Dendritic cell treated with granulocyte-macrophage colony-stimulating factor and Interleukin-4, amounts not matched to agents 40 ng/mL and 50 ng/mL, for 4 days (primary cell): ENCODE data around the gene EPHB2.

Experiments
- H3K27ac Mint-ChIP-seq: one replicate; pipeline ENCODE4 v1.8.0; 2022; ENCODE audit warnings: mild to moderate bottlenecking, mixed read lengths
- H3K27me3 Mint-ChIP-seq: one replicate; pipeline ENCODE4 v1.8.0; 2022; ENCODE audit warnings: mild to moderate bottlenecking, mixed read lengths
- H3K36me3 Mint-ChIP-seq: one replicate; pipeline ENCODE4 v1.8.0; 2022; ENCODE audit warnings: low read depth, mixed read lengths
- H3K4me1 Mint-ChIP-seq: one replicate; pipeline ENCODE4 v1.8.0; 2022; ENCODE audit warnings: low read depth, mixed read lengths
- H3K4me3 Mint-ChIP-seq: one replicate; pipeline ENCODE4 v1.8.0; 2022; ENCODE audit warnings: mild to moderate bottlenecking, moderate library complexity, mixed read lengths
- H3K9me3 Mint-ChIP-seq: one replicate; pipeline ENCODE4 v1.8.0; 2022; ENCODE audit warnings: mixed read lengths
- intact Hi-C: fragments of 100-400 bp; cut with micrococcal nuclease; formaldehyde crosslinking; loops from one replicate; pipeline ENCODE4 v1.15.0; 2022

Gene EPHB2

GRCh38 chr1:22790232-22791008, 79.8 kb downstream of the EPHB2 start:
- intact Hi-C loops = no loop called here
- no peak overlapping the region for H3K4me3 Mint-ChIP-seq
- peaks cover 15% of the 10 kb centered on the region for H3K27me3 Mint-ChIP-seq
- no peaks in the 10 kb centered on the region for H3K36me3 Mint-ChIP-seq
- peaks cover 13% of the 10 kb centered on the region for H3K4me1 Mint-ChIP-seq
- H3K9me3 Mint-ChIP-seq = no peaks in the 10 kb centered on the region
- no peak overlapping the region for H3K27ac Mint-ChIP-seq

- no peak overlapping the region for H3K4me3 Mint-ChIP-seq
- no peaks in the 10 kb centered on the region for H3K36me3 Mint-ChIP-seq
- no peak overlapping the region for H3K27ac Mint-ChIP-seq
- intact Hi-C loops = no loop called here
- H3K27me3 Mint-ChIP-seq = peaks cover 11% of the 10 kb centered on the region
- peaks cover 14% of the 10 kb centered on the region for H3K4me1 Mint-ChIP-seq
- no peaks in the 10 kb centered on the region for H3K9me3 Mint-ChIP-seq
These were observed 81.2 kb downstream of the EPHB2 start for GRCh38 chr1:22791831-22792347.

- Mint-ChIP-seq H3K36me3 (no peaks in the 10 kb centered on the region), H3K27ac (no peak overlapping the region), H3K4me3 (no peak overlapping the region), H3K4me1 (peaks cover 14% of the 10 kb centered on the region), H3K27me3 (peaks cover 14% of the 10 kb centered on the region), H3K9me3 (no peaks in the 10 kb centered on the region)
- intact Hi-C loops = no loop called here
These were observed 81.9 kb downstream of the EPHB2 start for GRCh38 chr1:22792396-22793160.

GRCh38 chr1:22793647-22794046, 83.0 kb downstream of the EPHB2 start:
- peaks cover 14% of the 10 kb centered on the region for H3K4me1 Mint-ChIP-seq
- H3K27ac Mint-ChIP-seq = no peak overlapping the region
- intact Hi-C loops = no loop called here
- peaks cover 18% of the 10 kb centered on the region for H3K27me3 Mint-ChIP-seq
- no peaks in the 10 kb centered on the region for H3K9me3 Mint-ChIP-seq
- no peaks in the 10 kb centered on the region for H3K36me3 Mint-ChIP-seq
- no peak overlapping the region for H3K4me3 Mint-ChIP-seq

GRCh38 chr1:22794647-22795365, 84.2 kb downstream of the EPHB2 start:
- H3K4me3 Mint-ChIP-seq = no peak overlapping the region
- intact Hi-C loops = no loop called here
- H3K27me3 Mint-ChIP-seq = peaks cover 17% of the 10 kb centered on the region
- H3K4me1 Mint-ChIP-seq = peaks cover 14% of the 10 kb centered on the region
- H3K9me3 Mint-ChIP-seq = no peaks in the 10 kb centered on the region
- no peak overlapping the region for H3K27ac Mint-ChIP-seq
- H3K36me3 Mint-ChIP-seq = no peaks in the 10 kb centered on the region

GRCh38 chr1:22795366-22795714, 84.7 kb downstream of the EPHB2 start:
- Mint-ChIP-seq H3K4me3 (no peak overlapping the region), H3K9me3 (no peaks in the 10 kb centered on the region), H3K36me3 (no peaks in the 10 kb centered on the region), H3K27me3 (peaks cover 17% of the 10 kb centered on the region), H3K27ac (no peak overlapping the region), H3K4me1 (peaks cover 14% of the 10 kb centered on the region)
- intact Hi-C loops = no loop called here

- Mint-ChIP-seq H3K4me1 (peaks cover 14% of the 10 kb centered on the region), H3K4me3 (no peak overlapping the region), H3K36me3 (no peaks in the 10 kb centered on the region), H3K27me3 (peaks cover 11% of the 10 kb centered on the region), H3K27ac (no peak overlapping the region), H3K9me3 (no peaks in the 10 kb centered on the region)
- intact Hi-C loops = no loop called here
These were observed 86.0 kb downstream of the EPHB2 start for GRCh38 chr1:22796642-22797041.

- H3K9me3 Mint-ChIP-seq = no peaks in the 10 kb centered on the region
- peaks cover 14% of the 10 kb centered on the region for H3K4me1 Mint-ChIP-seq
- H3K36me3 Mint-ChIP-seq = no peaks in the 10 kb centered on the region
- intact Hi-C loops = no loop called here
- no peak overlapping the region for H3K27ac Mint-ChIP-seq
- no peak overlapping the region for H3K4me3 Mint-ChIP-seq
- H3K27me3 Mint-ChIP-seq = peaks cover 10% of the 10 kb centered on the region
These were observed 87.4 kb downstream of the EPHB2 start for GRCh38 chr1:22798083-22798482.

GRCh38 chr1:22799971-22800370, 89.3 kb downstream of the EPHB2 start:
- H3K36me3 Mint-ChIP-seq = no peaks in the 10 kb centered on the region
- peaks cover 14% of the 10 kb centered on the region for H3K27me3 Mint-ChIP-seq
- peaks cover 6% of the 10 kb centered on the region for H3K4me1 Mint-ChIP-seq
- no peak overlapping the region for H3K4me3 Mint-ChIP-seq
- H3K9me3 Mint-ChIP-seq = no peaks in the 10 kb centered on the region
- intact Hi-C loops = no loop called here
- H3K27ac Mint-ChIP-seq = no peak overlapping the region

GRCh38 chr1:22800629-22801028, 90.0 kb downstream of the EPHB2 start:
- no peaks in the 10 kb centered on the region for H3K9me3 Mint-ChIP-seq
- no peak overlapping the region for H3K4me3 Mint-ChIP-seq
- no peak overlapping the region for H3K27ac Mint-ChIP-seq
- H3K27me3 Mint-ChIP-seq = peaks cover 18% of the 10 kb centered on the region
- H3K4me1 Mint-ChIP-seq = no peaks in the 10 kb centered on the region
- intact Hi-C loops = no loop called here
- H3K36me3 Mint-ChIP-seq = no peaks in the 10 kb centered on the region

- Mint-ChIP-seq H3K27me3 (peaks cover 18% of the 10 kb centered on the region), H3K4me3 (no peak overlapping the region), H3K4me1 (no peaks in the 10 kb centered on the region), H3K36me3 (no peaks in the 10 kb centered on the region), H3K9me3 (no peaks in the 10 kb centered on the region), H3K27ac (no peak overlapping the region)
- intact Hi-C loops = no loop called here
These were observed 90.7 kb downstream of the EPHB2 start for GRCh38 chr1:22801347-22801746.

- Mint-ChIP-seq H3K4me1 (no peaks in the 10 kb centered on the region), H3K9me3 (no peaks in the 10 kb centered on the region), H3K4me3 (no peak overlapping the region), H3K36me3 (no peaks in the 10 kb centered on the region), H3K27me3 (peaks cover 18% of the 10 kb centered on the region), H3K27ac (no peak overlapping the region)
- intact Hi-C loops = no loop called here
These were observed 91.1 kb downstream of the EPHB2 start for GRCh38 chr1:22801761-22802160.

- no peaks in the 10 kb centered on the region for H3K9me3 Mint-ChIP-seq
- H3K27ac Mint-ChIP-seq = no peak overlapping the region
- intact Hi-C loops = no loop called here
- no peak overlapping the region for H3K4me3 Mint-ChIP-seq
- no peaks in the 10 kb centered on the region for H3K4me1 Mint-ChIP-seq
- H3K27me3 Mint-ChIP-seq = peaks cover 9% of the 10 kb centered on the region
- no peaks in the 10 kb centered on the region for H3K36me3 Mint-ChIP-seq
These were observed 93.2 kb downstream of the EPHB2 start for GRCh38 chr1:22803833-22804232.

- H3K36me3 Mint-ChIP-seq = no peaks in the 10 kb centered on the region
- H3K27ac Mint-ChIP-seq = no peak overlapping the region
- no peak overlapping the region for H3K4me3 Mint-ChIP-seq
These were observed 93.8 kb downstream of the EPHB2 start for GRCh38 chr1:22804406-22804805.

More at GRCh38 chr1:22804406-22804805, 93.8 kb downstream of the EPHB2 start:
- Mint-ChIP-seq H3K27me3 (peaks cover 9% of the 10 kb centered on the region), H3K4me1 (no peaks in the 10 kb centered on the region), H3K9me3 (no peaks in the 10 kb centered on the region)
- intact Hi-C loops = no loop called here
